Glutamatergic neuron (in vitro differentiated cells): Measurements from ENCODE around the gene GABRB3. TPM values are rescaled to one million over a fixed set of nuclear protein-coding genes. Genes with fewer than 3 reads are reported as not detected.
A peak's percentile ranks its signal among the peaks of the same experiment; 100 is the strongest.
"Not testable (repeated sequence)": the region's sequence is repeated elsewhere in the genome, so short reads cannot be mapped to it uniquely, and the experiment has no call there.

ENCODE experiments used
- DNase-seq: peaks from one replicate; pipeline ENCODE4 v3.0.0; 2022
- H3K27ac Mint-ChIP-seq: one replicate; pipeline ENCODE4 v1.8.0; 2020; ENCODE audit warnings: mild to moderate bottlenecking, mixed read lengths, inconsistent platforms; ENCODE audit not compliant: unreplicated experiment
- H3K27me3 Mint-ChIP-seq: one replicate; pipeline ENCODE4 v1.8.0; 2020; ENCODE audit warnings: mild to moderate bottlenecking, moderate library complexity, mixed read lengths, inconsistent platforms; ENCODE audit not compliant: unreplicated experiment
- H3K36me3 Mint-ChIP-seq: one replicate; pipeline ENCODE4 v1.8.0; 2020; ENCODE audit warnings: mild to moderate bottlenecking, mixed read lengths, inconsistent platforms; ENCODE audit not compliant: unreplicated experiment
- H3K4me1 Mint-ChIP-seq: one replicate; pipeline ENCODE4 v1.8.0; 2020; ENCODE audit warnings: mild to moderate bottlenecking, low read depth, mixed read lengths, inconsistent platforms; ENCODE audit not compliant: unreplicated experiment
- H3K4me3 Mint-ChIP-seq: one replicate; pipeline ENCODE4 v1.8.0; 2020; ENCODE audit warnings: mild to moderate bottlenecking, mixed read lengths, inconsistent platforms; ENCODE audit not compliant: unreplicated experiment
- H3K9me3 Mint-ChIP-seq: one replicate; pipeline ENCODE4 v1.8.0; 2020; ENCODE audit warnings: mild to moderate bottlenecking, moderate library complexity, mixed read lengths, inconsistent platforms; ENCODE audit not compliant: unreplicated experiment
- total RNA-seq: library from RNA; stranded (reverse); fragmentation: NEBNext Ultra II Directional; extraction: Animal tissue kit (Norgen Biotek cat#: 25700); gene quantifications from one replicate; pipeline ENCODE4 v1.2.1, GENCODE V29; 2021; ENCODE audit not compliant: unreplicated experiment
- TF ChIP-seq, protein P1 (sequence below): fragments of 200-600 bp; sonication (generic); IDR thresholded peaks from one replicate; pipeline ENCODE4 v1.5.0; 2021; ENCODE audit not compliant: partially characterized antibody, unreplicated experiment

The GABRB3 gene
- total RNA-seq, 1 donor from 2014 or later = 287 TPM

DNA sequence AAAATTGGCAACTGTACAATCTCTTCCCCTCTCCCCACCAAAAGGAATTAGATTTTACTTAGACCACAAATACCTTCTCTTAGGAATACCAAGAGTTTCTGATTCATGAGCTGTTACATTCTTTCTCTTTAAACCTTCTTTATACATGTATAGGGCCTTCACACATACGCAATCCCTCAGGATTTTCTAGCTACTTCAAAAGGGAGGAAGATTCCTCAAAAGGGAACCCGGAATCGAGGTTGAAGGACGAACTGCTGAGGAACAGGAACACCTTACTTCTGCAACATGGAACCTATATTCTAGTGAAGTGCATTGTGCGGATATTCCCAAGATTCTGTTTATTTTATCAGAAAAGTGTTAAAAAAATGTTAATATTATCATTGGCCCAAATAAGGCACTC is 52.3 kb downstream of the GABRB3 start:
- Mint-ChIP-seq H3K27me3 (peaks cover 17% of the 10 kb centered on the region), H3K4me3 (no peak overlapping the region), H3K9me3 (peaks cover 14% of the 10 kb centered on the region), H3K27ac (no peak overlapping the region), H3K36me3 (peaks cover 19% of the 10 kb centered on the region), H3K4me1 (peaks cover 56% of the 10 kb centered on the region)
- TF ChIP-seq, protein P1, sequence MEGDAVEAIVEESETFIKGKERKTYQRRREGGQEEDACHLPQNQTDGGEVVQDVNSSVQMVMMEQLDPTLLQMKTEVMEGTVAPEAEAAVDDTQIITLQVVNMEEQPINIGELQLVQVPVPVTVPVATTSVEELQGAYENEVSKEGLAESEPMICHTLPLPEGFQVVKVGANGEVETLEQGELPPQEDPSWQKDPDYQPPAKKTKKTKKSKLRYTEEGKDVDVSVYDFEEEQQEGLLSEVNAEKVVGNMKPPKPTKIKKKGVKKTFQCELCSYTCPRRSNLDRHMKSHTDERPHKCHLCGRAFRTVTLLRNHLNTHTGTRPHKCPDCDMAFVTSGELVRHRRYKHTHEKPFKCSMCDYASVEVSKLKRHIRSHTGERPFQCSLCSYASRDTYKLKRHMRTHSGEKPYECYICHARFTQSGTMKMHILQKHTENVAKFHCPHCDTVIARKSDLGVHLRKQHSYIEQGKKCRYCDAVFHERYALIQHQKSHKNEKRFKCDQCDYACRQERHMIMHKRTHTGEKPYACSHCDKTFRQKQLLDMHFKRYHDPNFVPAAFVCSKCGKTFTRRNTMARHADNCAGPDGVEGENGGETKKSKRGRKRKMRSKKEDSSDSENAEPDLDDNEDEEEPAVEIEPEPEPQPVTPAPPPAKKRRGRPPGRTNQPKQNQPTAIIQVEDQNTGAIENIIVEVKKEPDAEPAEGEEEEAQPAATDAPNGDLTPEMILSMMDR = no peak
- DNase-seq = no peak

DNA sequence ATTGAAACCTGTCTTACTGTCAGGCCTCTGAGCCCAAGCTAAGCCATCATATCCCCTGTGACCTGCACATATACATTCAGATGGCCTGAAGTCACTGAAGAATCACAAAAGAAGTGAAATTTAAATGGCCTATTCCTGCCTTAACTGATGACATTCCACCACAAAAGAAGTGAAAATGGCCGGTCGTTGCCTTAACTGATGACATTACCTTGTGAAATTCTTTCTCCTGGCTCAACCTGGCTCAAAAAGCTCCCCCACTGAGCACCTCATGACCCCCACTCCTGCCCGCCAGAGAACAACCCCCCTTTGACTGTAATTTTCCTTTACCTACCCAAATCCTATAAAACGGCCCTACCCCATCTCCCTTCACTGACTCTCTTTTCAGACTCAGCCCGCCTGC is 53.0 kb downstream of the GABRB3 start:
- not testable (repeated sequence) for DNase-seq
- H3K4me1 Mint-ChIP-seq = peaks cover 61% of the 10 kb centered on the region
- H3K27me3 Mint-ChIP-seq = peaks cover 17% of the 10 kb centered on the region

DNA sequence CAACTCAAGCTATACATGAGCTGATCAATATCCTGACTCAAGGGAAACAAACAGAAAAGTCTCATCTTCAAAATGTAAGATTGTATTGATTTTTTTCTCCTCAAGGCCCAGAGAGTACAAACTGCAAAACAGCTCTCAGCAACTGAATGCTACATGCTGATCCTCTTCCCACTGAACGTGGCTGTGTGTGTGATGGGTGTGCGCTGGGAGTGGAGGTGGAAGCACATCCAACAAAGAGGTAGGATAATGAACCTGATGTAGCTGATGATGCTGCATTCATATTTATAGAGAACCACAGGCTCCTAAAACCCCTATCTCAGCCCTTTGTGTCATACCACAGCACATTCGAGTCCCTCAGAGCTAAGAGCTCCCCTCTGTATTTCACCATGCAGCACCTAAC is 56.8 kb downstream of the GABRB3 start:
- Mint-ChIP-seq H3K36me3 (peaks cover 13% of the 10 kb centered on the region), H3K4me1 (peaks cover 84% of the 10 kb centered on the region), H3K27ac (peak overlapping the region; percentile 45), H3K9me3 (peaks cover 17% of the 10 kb centered on the region), H3K4me3 (peak overlapping the region; percentile 64), H3K27me3 (peaks cover 16% of the 10 kb centered on the region)
- TF ChIP-seq, protein P1 = no peak
- DNase-seq = no peak

More for the DNA sequence above, 53.0 kb downstream of the GABRB3 start:
- peaks cover 19% of the 10 kb centered on the region for H3K36me3 Mint-ChIP-seq
- peaks cover 14% of the 10 kb centered on the region for H3K9me3 Mint-ChIP-seq
- not testable (repeated sequence) for H3K4me3 Mint-ChIP-seq, H3K27ac Mint-ChIP-seq

DNA sequence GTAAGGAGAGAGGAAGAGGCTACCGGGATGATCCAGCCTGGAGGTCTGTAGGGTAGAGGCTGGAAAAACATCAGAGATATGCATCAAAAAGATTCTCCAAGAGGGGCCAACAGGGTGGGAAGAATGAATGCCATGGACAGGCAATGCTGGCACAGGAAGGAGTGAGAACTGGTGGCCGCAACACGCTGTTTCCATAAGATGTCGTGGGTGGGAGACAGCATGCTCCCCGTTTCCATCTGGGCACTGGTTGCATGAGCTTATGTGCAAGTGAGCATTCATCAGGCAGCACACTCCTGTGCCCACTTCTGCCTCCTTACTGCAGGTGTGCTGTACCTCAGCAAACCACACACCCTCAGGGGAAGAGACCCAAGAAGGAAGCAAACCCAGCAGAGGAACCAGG is 59.4 kb downstream of the GABRB3 start:
- H3K27me3 Mint-ChIP-seq = peaks cover 13% of the 10 kb centered on the region
- no peak overlapping the region for H3K27ac Mint-ChIP-seq
- TF ChIP-seq, protein P1 = no peak
- DNase-seq = no peak
- H3K4me3 Mint-ChIP-seq = no peak overlapping the region
- H3K9me3 Mint-ChIP-seq = peaks cover 17% of the 10 kb centered on the region
- peaks cover 71% of the 10 kb centered on the region for H3K4me1 Mint-ChIP-seq
- H3K36me3 Mint-ChIP-seq = peaks cover 8% of the 10 kb centered on the region

DNA sequence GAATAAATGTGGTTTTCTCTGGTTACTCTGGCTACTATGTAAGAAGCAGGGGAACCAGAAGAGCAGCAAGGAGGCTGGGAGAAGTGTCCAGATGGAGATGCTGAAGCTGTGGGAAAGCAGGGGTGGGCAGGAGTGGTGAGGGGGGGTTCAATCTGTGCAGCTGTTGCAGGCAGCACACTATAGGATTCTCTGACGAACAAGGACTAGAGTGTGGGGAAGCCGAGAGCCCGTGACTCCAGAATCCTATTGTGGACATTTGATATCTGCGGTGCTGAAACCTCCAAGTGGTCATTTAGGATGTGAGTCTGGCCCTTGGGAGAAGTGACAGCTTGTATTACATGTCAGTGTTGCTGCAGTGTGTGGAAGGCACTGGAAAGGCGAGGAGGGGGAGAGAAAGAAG is 60.5 kb downstream of the GABRB3 start:
- Mint-ChIP-seq H3K27me3 (peaks cover 9% of the 10 kb centered on the region), H3K9me3 (peaks cover 14% of the 10 kb centered on the region), H3K4me3 (peak overlapping the region; percentile 76), H3K4me1 (peaks cover 68% of the 10 kb centered on the region), H3K36me3 (peaks cover 3% of the 10 kb centered on the region), H3K27ac (peak overlapping the region; percentile 96)
- TF ChIP-seq, protein P1 = no peak
- DNase-seq = peak; percentile 49
